ENCODE data around the gene TJP3. TPM values are rescaled to one million over a fixed set of nuclear protein-coding genes. Genes with fewer than 3 reads are reported as not detected.

TJP3 gene
- 10 to 100 TPM; 37.2 to 81.1 TPM for total RNA-seq
- 125 TPM for polyA plus RNA-seq (ENCODE audit: insufficient read depth, low read depth, low replicate concordance)
- long read RNA-seq, donor 1, partial matches to known transcripts = 0 of 1 reads
- long read RNA-seq, donor 1, other reads (novel, unspliced or antisense) = 0 of 1 reads
- long read RNA-seq, donor 2, partial matches to known transcripts = 0 of 2 reads
- long read RNA-seq, donor 2, other reads (novel, unspliced or antisense) = 0 of 2 reads

- Histone ChIP-seq H3K27me3 (no peaks in the 10 kb centered on the region), H3K36me3 (ENCODE audit: low read depth, missing control alignments) (no peaks in the 10 kb centered on the region), H3K4me1 (peaks cover 9% of the 10 kb centered on the region), H3K9me3 (no peaks in the 10 kb centered on the region), H3K4me3 (no peak within 1 kb of the TSS), H3K27ac (no peak within 1 kb of the TSS)
- intact Hi-C loops (cut with DNase I; ENCODE audit: low total_unique reads) = no loop called here
- no peak for TF ChIP-seq CTCF (IDR thresholded peaks at IDR 0.05)
- TF ChIP-seq POLR2A (IDR thresholded peaks at IDR 0.05) = no peak
- 40 to 46% methylated on average over 19 to 24 of the region's 24 CpGs for WGBS, 2 donors
- peak; percentile 86 for DNase-seq
Observed at GRCh38 chr19:3708207-3708931, at the start of gene TJP3. Gene TJP3, plus strand, starts transcription at chr19:3708384. Its CDS starts 20,049 bp downstream, at chr19:3728433.

- WGBS, 2 donors = 76 to 85% methylated on average over 21 to 37 of the region's 37 CpGs
- Histone ChIP-seq H3K27me3 (no peaks in the 10 kb centered on the region), H3K4me3 (no peak overlapping the region), H3K36me3 (ENCODE audit: low read depth, missing control alignments) (no peaks in the 10 kb centered on the region), H3K4me1 (peaks cover 3% of the 10 kb centered on the region), H3K27ac (no peak overlapping the region), H3K9me3 (no peaks in the 10 kb centered on the region)
- TF ChIP-seq POLR2A (IDR thresholded peaks at IDR 0.05) (no peak), CTCF (IDR thresholded peaks at IDR 0.05) (no peak)
- intact Hi-C loops (cut with DNase I; ENCODE audit: low total_unique reads) = no loop called here
- no peak for DNase-seq
Observed at GRCh38 chr19:3658870-3659745, 49.1 kb upstream of the TJP3 start.

GRCh38 chr19:3659746-3660112 lies 48.5 kb upstream of the TJP3 start:
- DNase-seq = no peak
- H3K36me3 ChIP-seq (ENCODE audit: low read depth, missing control alignments) = no peaks in the 10 kb centered on the region
- TF ChIP-seq CTCF (IDR thresholded peaks at IDR 0.05) (no peak), POLR2A (IDR thresholded peaks at IDR 0.05) (no peak)
- H3K4me3 ChIP-seq = no peak overlapping the region
- peaks cover 3% of the 10 kb centered on the region for H3K4me1 ChIP-seq
- H3K27ac ChIP-seq = no peak overlapping the region
- intact Hi-C loops (cut with DNase I; ENCODE audit: low total_unique reads) = no loop called here
- H3K27me3 ChIP-seq = no peaks in the 10 kb centered on the region
- no peaks in the 10 kb centered on the region for H3K9me3 ChIP-seq
- WGBS, 2 donors = 90 to 92% methylated on average over 22 of the region's 22 CpGs

GRCh38 chr19:3660493-3661219 lies 47.5 kb upstream of the TJP3 start:
- TF ChIP-seq POLR2A (IDR thresholded peaks at IDR 0.05) (no peak), CTCF (IDR thresholded peaks at IDR 0.05) (no peak)
- DNase-seq = no peak
- H3K4me1 ChIP-seq = peaks cover 3% of the 10 kb centered on the region
- no peak overlapping the region for H3K4me3 ChIP-seq
- intact Hi-C loops (cut with DNase I; ENCODE audit: low total_unique reads) = no loop called here
- H3K27me3 ChIP-seq = no peaks in the 10 kb centered on the region
- WGBS, 2 donors = 88 to 89% methylated on average over 15 to 23 of the region's 23 CpGs
- no peak overlapping the region for H3K27ac ChIP-seq
- no peaks in the 10 kb centered on the region for H3K9me3 ChIP-seq
- H3K36me3 ChIP-seq (ENCODE audit: low read depth, missing control alignments) = no peaks in the 10 kb centered on the region
